CD4-positive, alpha-beta T cell treated with Interleukin-15 for 1 hour (primary cell): ENCODE measurements around the gene GLT8D1.
"Not testable (repeated sequence)": the region's sequence is repeated elsewhere in the genome, so short reads cannot be mapped to it uniquely, and the experiment has no call there.

Source experiments
- DNase-seq: peaks from one replicate; pipeline ENCODE4 v3.0.0-alpha.2; 2020

GLT8D1 gene

GRCh38 chr3:52705688-52706686 is at the start of gene GLT8D1, which contains the start of gene SPCS1:
TSS of gene GLT8D1 (minus strand) at chr3:52705791. CDS start at chr3:52700460, 5,331 bp downstream.
TSS of gene SPCS1 (plus strand) at chr3:52706106. CDS start at chr3:52706247, 141 bp downstream.
- DNase-seq = peak; percentile 85

GRCh38 chr3:52754373-52754772 is 48.8 kb upstream of the GLT8D1 start:
- no peak for DNase-seq

GRCh38 chr3:52752045-52752660 is 46.6 kb upstream of the GLT8D1 start:
- DNase-seq = no peak

- no peak for DNase-seq
Measured at GRCh38 chr3:52743721-52744120, 38.1 kb upstream of the GLT8D1 start.

- no peak for DNase-seq
Measured at GRCh38 chr3:52743152-52743551, 37.6 kb upstream of the GLT8D1 start.

- DNase-seq = no peak
Measured at GRCh38 chr3:52742418-52743041, 36.9 kb upstream of the GLT8D1 start.

- no peak for DNase-seq
Measured at GRCh38 chr3:52739730-52740129, 34.1 kb upstream of the GLT8D1 start.

- DNase-seq = no peak
Measured at GRCh38 chr3:52733256-52733891, 27.8 kb upstream of the GLT8D1 start.

- no peak for DNase-seq
Measured at GRCh38 chr3:52731590-52731989, 26.0 kb upstream of the GLT8D1 start.

GRCh38 chr3:52730681-52731080 is 25.1 kb upstream of the GLT8D1 start:
- DNase-seq = no peak

GRCh38 chr3:52728753-52729152 is 23.2 kb upstream of the GLT8D1 start:
- DNase-seq = not testable (repeated sequence)

GRCh38 chr3:52724511-52724910 is 18.9 kb upstream of the GLT8D1 start:
- no peak for DNase-seq

GRCh38 chr3:52723935-52724334 is 18.3 kb upstream of the GLT8D1 start:
- DNase-seq = no peak

- no peak for DNase-seq
Measured at GRCh38 chr3:52722491-52722890, 16.9 kb upstream of the GLT8D1 start.

GRCh38 chr3:52721730-52722008 is 16.1 kb upstream of the GLT8D1 start:
- no peak for DNase-seq

- peak; percentile 27 for DNase-seq
Measured at GRCh38 chr3:52721002-52721729, 15.6 kb upstream of the GLT8D1 start.

- no peak for DNase-seq
Measured at GRCh38 chr3:52719618-52720017, 14.0 kb upstream of the GLT8D1 start.

GRCh38 chr3:52715714-52716305 is 10.2 kb upstream of the GLT8D1 start:
- no peak for DNase-seq

- no peak for DNase-seq
Measured at GRCh38 chr3:52714335-52715302, 9.0 kb upstream of the GLT8D1 start.

- DNase-seq = no peak
Measured at GRCh38 chr3:52712291-52713212, 7.0 kb upstream of the GLT8D1 start.
